Small intestine (tissue), 7 donors: ENCODE data around the gene ZNF324B. TPM values are rescaled to one million over a fixed set of nuclear protein-coding genes. Genes with fewer than 3 reads are reported as not detected.
"Not testable (repeated sequence)": the region's sequence is repeated elsewhere in the genome, so short reads cannot be mapped to it uniquely, and the experiment has no call there.

ENCODE experiments used
- DNase-seq, 2 donors: peaks; one replicate each; pipeline versions ENCODE4 v3.0.0 to v3.0.0-alpha.2; 2013
- FAIRE-seq: peaks from 2 replicates; lab custom pipeline; 2012; peaks lifted over from hg19 to GRCh38; lab: Jason Lieb, UNC
- H3K27ac ChIP-seq, 3 donors: one replicate each; pipeline ENCODE4 v1.5.1; 2013; ENCODE audit warnings: low read length in 2 of 3, mild to moderate bottlenecking in 2 of 3, control low read depth in 1 of 3, inconsistent platforms in 1 of 3, low read depth in 1 of 3, moderate library complexity in 1 of 3
- H3K27me3 ChIP-seq, 3 donors: one replicate each; pipeline ENCODE4 v1.6.1; 2013; ENCODE audit warnings: low read length in 3 of 3, inconsistent platforms in 1 of 3; ENCODE audit not compliant: control insufficient read depth in 3 of 3, insufficient read depth in 3 of 3
- H3K36me3 ChIP-seq, 3 donors: one replicate each; pipeline ENCODE4 v1.6.1; 2013; ENCODE audit warnings: low read length in 3 of 3, inconsistent platforms in 1 of 3, low read depth in 1 of 3, mild to moderate bottlenecking in 1 of 3, moderate library complexity in 1 of 3; ENCODE audit not compliant: control insufficient read depth in 3 of 3, insufficient read depth in 2 of 3
- H3K4me1 ChIP-seq, 3 donors: one replicate each; pipeline ENCODE4 v1.6.1; 2013; ENCODE audit warnings: low read length in 2 of 3, inconsistent platforms in 1 of 3, low read depth in 1 of 3, mild to moderate bottlenecking in 1 of 3, moderate library complexity in 1 of 3; ENCODE audit not compliant: control insufficient read depth in 3 of 3, insufficient read depth in 2 of 3
- H3K4me3 ChIP-seq, 3 donors: one replicate each; pipeline ENCODE4 v1.5.1; 2013; ENCODE audit warnings: low read length in 3 of 3, control low read depth in 1 of 3, inconsistent platforms in 1 of 3, low read depth in 1 of 3, mild to moderate bottlenecking in 1 of 3, moderate library complexity in 1 of 3
- H3K9me3 ChIP-seq, 2 donors: one replicate each; pipeline ENCODE4 v1.6.1; 2013; ENCODE audit warnings: low read depth in 1 of 2, low read length in 1 of 2; ENCODE audit not compliant: control insufficient read depth in 2 of 2, insufficient read depth in 1 of 2
- WGBS, 3 donors: extraction: QIAGEN DNeasy Blood & Tissue Kit; methylation state at CpG; one replicate each; pipeline ENCODE4 v1.1.7; 2013; 5-methylcytosine and 5-hydroxymethylcytosine counted together
- polyA plus RNA-seq, 4 donors: library from polyadenylated mRNA; stranded (reverse) in 3 of 4; unstranded in 1 of 4; fragments of 200-250 nt in 3 of 4; fragments of 120-200 nt in 1 of 4; gene quantifications; one replicate each; pipeline versions ENCODE4 v1.2.1 to v1.2.3, GENCODE V29; 2013
- donor health status: healthy with polysubstance abuse.
- donor health status: control.
- donor health status: control.
- donor health status: Bipolar disorder and iron deficiency.
- donor health status: healthy.

The ZNF324B gene
- polyA plus RNA-seq, 4 donors = 1.1 to 4.9 (median 2.1) TPM

GRCh38 chr19:58442986-58443385, 8.4 kb upstream of the ZNF324B start:
- H3K27me3 ChIP-seq, H3K27ac ChIP-seq, H3K36me3 ChIP-seq, H3K4me3 ChIP-seq, DNase-seq, FAIRE-seq: not testable (repeated sequence)
- peaks cover 0 to 13% (median 2%) of the 10 kb centered on the region in 3 donors for H3K4me1 ChIP-seq
- WGBS, 3 donors = 90 to 91% (median 91%) methylated on average over 7 of the region's 7 CpGs
- peaks cover 0 to 26% of the 10 kb centered on the region in 2 donors for H3K9me3 ChIP-seq

GRCh38 chr19:58448860-58449259, 2.6 kb upstream of the ZNF324B start:
- DNase-seq, H3K4me3 ChIP-seq, H3K27ac ChIP-seq, H3K27me3 ChIP-seq, H3K9me3 ChIP-seq, FAIRE-seq, H3K36me3 ChIP-seq, H3K4me1 ChIP-seq: not testable (repeated sequence)
- 77 to 88% (median 84%) methylated on average over 3 of the region's 3 CpGs for WGBS, 3 donors

GRCh38 chr19:58449980-58450379, 1.4 kb upstream of the ZNF324B start:
- H3K4me1 ChIP-seq, H3K27me3 ChIP-seq, H3K27ac ChIP-seq, H3K4me3 ChIP-seq, H3K9me3 ChIP-seq, FAIRE-seq, DNase-seq: not testable (repeated sequence)
- peaks cover 0 to 14% (median 0%) of the 10 kb centered on the region in 3 donors for H3K36me3 ChIP-seq
- 54 to 62% (median 54%) methylated on average over 5 of the region's 5 CpGs for WGBS, 3 donors

DNA sequence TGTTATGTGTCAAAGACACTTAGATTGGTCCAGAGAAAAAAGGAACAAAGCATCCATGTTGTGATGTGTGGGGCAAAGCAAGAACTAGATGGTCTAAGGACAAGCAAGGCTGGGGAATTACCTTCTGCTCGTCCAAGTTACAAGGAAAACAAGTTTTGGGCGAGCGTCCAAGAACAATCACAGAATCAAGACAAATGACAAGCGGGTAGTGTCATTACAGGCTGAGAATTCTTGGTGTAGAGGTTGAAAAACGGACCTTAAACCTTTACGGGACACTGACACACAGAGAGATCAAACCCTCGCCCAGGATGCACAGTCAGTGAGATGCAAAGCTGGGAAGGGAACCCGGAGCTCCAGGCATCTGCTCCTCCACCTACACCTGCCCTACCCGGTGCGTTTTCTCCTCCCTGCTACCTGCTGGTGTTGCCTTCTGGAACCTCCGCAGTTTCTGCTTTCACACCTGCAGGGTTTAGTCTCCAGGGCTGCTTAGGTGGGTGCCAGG, 515 bp upstream of the ZNF324B start:
- H3K9me3 ChIP-seq = peaks cover 0 to 8% of the 10 kb centered on the region in 2 donors
- H3K27ac ChIP-seq = no peak overlapping the region
- peak overlapping the region; percentile 64 to 96 (median 76) for H3K4me3 ChIP-seq
- WGBS, 3 donors = 0 to 6% (median 3%) methylated on average over 11 of the region's 11 CpGs
- peaks cover 0 to 7% (median 3%) of the 10 kb centered on the region in 3 donors for H3K27me3 ChIP-seq
- H3K4me1 ChIP-seq = peaks cover 0 to 2% (median 0%) of the 10 kb centered on the region in 3 donors
- FAIRE-seq = no peak
- DNase-seq = no peak
- H3K36me3 ChIP-seq = peaks cover 0 to 19% (median 0%) of the 10 kb centered on the region in 3 donors

DNA sequence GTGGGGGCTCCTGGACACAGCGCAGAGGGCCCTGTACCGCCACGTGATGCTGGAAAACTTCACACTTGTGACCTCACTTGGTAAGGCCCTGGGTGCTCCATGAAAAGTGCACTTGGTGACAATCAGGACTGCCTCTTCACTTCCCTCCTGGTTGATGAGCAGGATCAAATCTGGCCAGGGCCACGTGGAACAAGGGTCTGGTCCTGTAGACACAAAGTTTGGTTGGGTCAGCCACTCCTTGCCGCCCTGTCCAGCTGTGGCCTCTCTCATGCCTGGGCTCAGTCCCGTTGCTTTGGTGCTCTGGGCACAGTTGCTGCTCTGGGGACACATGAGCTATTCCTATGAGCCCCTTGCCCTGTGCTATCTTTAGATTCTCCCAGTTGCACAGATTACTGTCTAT, 2.3 kb downstream of the ZNF324B start:
- Histone ChIP-seq H3K4me3 (no peak overlapping the region), H3K36me3 (peaks cover 0 to 36% (median 0%) of the 10 kb centered on the region in 3 donors), H3K27me3 (peaks cover 0 to 5% (median 3%) of the 10 kb centered on the region in 3 donors), H3K4me1 (peaks cover 0 to 2% (median 0%) of the 10 kb centered on the region in 3 donors), H3K9me3 (peaks cover 0 to 8% of the 10 kb centered on the region in 2 donors), H3K27ac (no peak overlapping the region)
- FAIRE-seq (no peak), DNase-seq (no peak)
- WGBS, 3 donors = 93 to 96% (median 95%) methylated on average over 6 of the region's 6 CpGs

DNA sequence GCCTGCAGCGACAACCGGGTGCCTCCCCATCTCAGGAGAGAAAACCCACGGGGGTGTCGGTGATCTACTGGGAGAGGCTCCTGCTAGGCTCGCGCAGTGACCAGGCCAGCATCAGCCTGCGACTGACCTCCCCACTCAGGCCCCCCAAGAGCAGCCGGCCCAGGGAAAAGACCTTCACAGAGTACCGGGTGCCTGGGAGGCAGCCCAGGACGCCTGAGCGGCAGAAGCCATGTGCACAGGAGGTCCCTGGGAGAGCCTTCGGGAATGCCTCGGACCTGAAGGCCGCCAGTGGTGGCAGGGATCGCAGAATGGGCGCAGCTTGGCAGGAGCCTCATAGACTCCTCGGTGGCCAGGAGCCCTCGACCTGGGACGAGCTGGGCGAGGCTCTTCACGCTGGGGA, 3.9 kb downstream of the ZNF324B start:
- Histone ChIP-seq H3K4me3 (no peak overlapping the region), H3K36me3 (peaks cover 0 to 36% (median 0%) of the 10 kb centered on the region in 3 donors), H3K27me3 (no peaks in the 10 kb centered on the region), H3K4me1 (peaks cover 0 to 2% (median 0%) of the 10 kb centered on the region in 3 donors), H3K27ac (no peak overlapping the region), H3K9me3 (no peaks in the 10 kb centered on the region)
- DNase-seq (no peak), FAIRE-seq (no peak)
- 96 to 97% (median 97%) methylated on average over 17 to 21 of the region's 21 CpGs for WGBS, 3 donors

DNA sequence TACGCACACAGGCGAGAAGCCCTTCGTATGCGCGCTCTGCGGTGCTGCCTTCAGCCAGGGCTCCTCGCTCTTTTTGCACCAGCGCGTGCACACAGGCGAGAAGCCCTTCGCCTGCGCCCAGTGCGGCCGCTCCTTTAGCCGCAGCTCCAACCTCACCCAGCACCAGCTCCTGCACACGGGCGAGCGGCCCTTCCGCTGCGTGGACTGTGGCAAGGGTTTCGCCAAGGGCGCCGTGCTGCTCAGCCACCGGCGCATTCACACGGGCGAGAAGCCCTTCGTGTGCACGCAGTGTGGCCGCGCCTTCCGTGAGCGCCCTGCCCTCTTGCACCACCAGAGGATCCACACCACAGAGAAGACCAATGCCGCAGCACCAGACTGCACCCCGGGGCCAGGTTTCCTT, 4.7 kb downstream of the ZNF324B start:
- Histone ChIP-seq H3K36me3 (peaks cover 0 to 36% (median 0%) of the 10 kb centered on the region in 3 donors), H3K4me3 (no peak overlapping the region), H3K9me3 (no peaks in the 10 kb centered on the region), H3K27ac (no peak overlapping the region), H3K4me1 (no peaks in the 10 kb centered on the region), H3K27me3 (no peaks in the 10 kb centered on the region)
- 97 to 99% (median 98%) methylated on average over 29 to 35 of the region's 35 CpGs for WGBS, 3 donors
- FAIRE-seq (no peak), DNase-seq (no peak)

DNA sequence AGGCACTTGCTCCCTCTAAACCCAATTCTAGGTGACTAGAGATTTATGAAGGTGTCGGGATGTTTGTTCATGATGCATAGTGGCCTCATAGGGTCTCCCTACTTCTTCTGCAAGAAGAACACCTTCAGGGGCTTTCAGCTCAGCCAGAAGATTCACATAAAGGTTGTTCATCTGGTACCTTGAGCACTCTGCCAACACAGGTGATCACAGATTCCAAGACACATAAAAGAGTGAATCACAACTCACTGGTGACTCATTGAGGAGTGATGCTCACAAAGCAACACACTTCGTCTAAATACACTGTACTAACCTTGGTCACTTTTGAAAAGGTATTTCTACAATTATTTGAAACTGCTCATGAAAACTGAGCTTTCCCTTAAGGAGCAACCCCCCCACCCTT, 8.6 kb downstream of the ZNF324B start:
- DNase-seq (no peak), FAIRE-seq (no peak)
- 88 to 92% (median 89%) methylated on average over 2 of the region's 2 CpGs for WGBS, 3 donors
- no peaks in the 10 kb centered on the region for H3K9me3 ChIP-seq
- H3K27ac ChIP-seq = no peak overlapping the region
- no peak overlapping the region for H3K4me3 ChIP-seq
- H3K4me1 ChIP-seq = no peaks in the 10 kb centered on the region
- no peaks in the 10 kb centered on the region for H3K27me3 ChIP-seq
- H3K36me3 ChIP-seq = peaks cover 0 to 21% (median 0%) of the 10 kb centered on the region in 3 donors
